Stimulated activated CD8-positive, alpha-beta memory T cell treated with anti-CD3 and anti-CD28 coated beads, Interleukin-4, amount 100 ng/mL, for 4 hours (primary cell): ENCODE measurements around the gene CSHL1.

Experiments used
- DNase-seq, 2 donors: peaks; one replicate each; pipeline ENCODE4 v3.0.0-alpha.2; 2020; ENCODE audit warnings: low read depth in 2 of 2, low spot score in 1 of 2

Gene CSHL1

GRCh38 chr17:63911041-63911635 is at the start of gene CSHL1:
CSHL1 (minus strand) TSS chr17:63911258; CDS start chr17:63911196, 62 bp downstream.
- DNase-seq, result no peak

GRCh38 chr17:63960430-63960829 is 49.4 kb upstream of the CSHL1 start:
- DNase-seq, result no peak

- no peak for DNase-seq
Measured at GRCh38 chr17:63960006-63960405, 48.9 kb upstream of the CSHL1 start.

- DNase-seq, result no peak
Measured at GRCh38 chr17:63956296-63956920, 45.4 kb upstream of the CSHL1 start.

- DNase-seq, result no peak
Measured at GRCh38 chr17:63955791-63956190, 44.7 kb upstream of the CSHL1 start.

- DNase-seq, result no peak
Measured at GRCh38 chr17:63955232-63955631, 44.2 kb upstream of the CSHL1 start.

GRCh38 chr17:63954402-63955063 is 43.5 kb upstream of the CSHL1 start:
- no peak for DNase-seq

GRCh38 chr17:63950940-63951907 is 40.2 kb upstream of the CSHL1 start:
- DNase-seq, result no peak

GRCh38 chr17:63949576-63950250 is 38.7 kb upstream of the CSHL1 start:
- DNase-seq, result no peak

GRCh38 chr17:63948521-63948920 is 37.5 kb upstream of the CSHL1 start:
- DNase-seq, result no peak

GRCh38 chr17:63947711-63948330 is 36.8 kb upstream of the CSHL1 start:
- no peak for DNase-seq

GRCh38 chr17:63946440-63947363 is 35.6 kb upstream of the CSHL1 start:
- no peak for DNase-seq

- DNase-seq, result no peak
Measured at GRCh38 chr17:63945784-63946439, 34.9 kb upstream of the CSHL1 start.

- no peak for DNase-seq
Measured at GRCh38 chr17:63944736-63945499, 33.9 kb upstream of the CSHL1 start.

- DNase-seq, result no peak
Measured at GRCh38 chr17:63943745-63944144, 32.7 kb upstream of the CSHL1 start.

GRCh38 chr17:63942309-63942985 is 31.4 kb upstream of the CSHL1 start:
- DNase-seq, result no peak

- DNase-seq, result no peak
Measured at GRCh38 chr17:63941751-63942150, 30.7 kb upstream of the CSHL1 start.

- no peak for DNase-seq
Measured at GRCh38 chr17:63941162-63941561, 30.1 kb upstream of the CSHL1 start.
